Esophagus muscularis mucosa (tissue), 4 donors: ENCODE measurements around the gene DBR1.

Source experiments
- EP300 ChIP-seq: sonication (generic); formaldehyde crosslinking; IDR thresholded peaks from one replicate; pipeline ENCODE4 v1.6.1; 2017; ENCODE audit warnings: antibody characterized with exemption
- POLR2A ChIP-seq: fragments of 450-650 bp; IDR thresholded peaks from one replicate; pipeline ENCODE4 v1.6.1; 2017; ENCODE audit warnings: antibody characterized with exemption, moderate library complexity, mild to moderate bottlenecking, low read depth
- POLR2AphosphoS5 ChIP-seq, 2 donors: sonication (generic); formaldehyde crosslinking; IDR thresholded peaks; one replicate each; pipeline ENCODE4 v1.6.1; 2017; ENCODE audit warnings: antibody characterized with exemption in 2 of 2
- TF ChIP-seq, protein P1 (sequence below), 3 experiments: fragments of 200-600 bp in 2 of 3; fragments of 450-650 bp in 1 of 3; sonication (generic) in 2 of 3; IDR thresholded peaks; one replicate each; pipeline ENCODE4 v1.5.1; 2017 to 2019; ENCODE audit warnings: antibody characterized with exemption in 3 of 3, mild to moderate bottlenecking in 2 of 3, moderate library complexity in 1 of 3

DNA sequence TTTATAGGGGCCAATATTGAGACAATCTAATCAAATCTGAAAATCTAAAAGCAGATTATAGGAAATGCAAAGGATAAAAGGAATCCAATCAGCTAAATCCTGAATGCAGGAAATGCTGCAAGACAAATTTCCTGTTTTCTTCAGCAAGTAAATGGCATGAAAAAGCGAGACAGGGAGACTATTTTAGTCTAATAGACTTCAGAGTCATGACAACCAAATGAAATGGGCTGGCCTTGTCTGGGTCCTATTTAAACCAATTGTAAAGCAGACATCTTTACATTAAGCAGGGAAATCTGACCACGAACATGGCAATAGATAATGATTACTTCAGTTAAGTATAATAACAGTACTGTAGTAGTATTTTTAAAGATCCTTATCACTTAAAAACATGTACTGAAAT, 2.1 kb downstream of the DBR1 start:
- TF ChIP-seq POLR2A, result no peak
- TF ChIP-seq, protein P1, sequence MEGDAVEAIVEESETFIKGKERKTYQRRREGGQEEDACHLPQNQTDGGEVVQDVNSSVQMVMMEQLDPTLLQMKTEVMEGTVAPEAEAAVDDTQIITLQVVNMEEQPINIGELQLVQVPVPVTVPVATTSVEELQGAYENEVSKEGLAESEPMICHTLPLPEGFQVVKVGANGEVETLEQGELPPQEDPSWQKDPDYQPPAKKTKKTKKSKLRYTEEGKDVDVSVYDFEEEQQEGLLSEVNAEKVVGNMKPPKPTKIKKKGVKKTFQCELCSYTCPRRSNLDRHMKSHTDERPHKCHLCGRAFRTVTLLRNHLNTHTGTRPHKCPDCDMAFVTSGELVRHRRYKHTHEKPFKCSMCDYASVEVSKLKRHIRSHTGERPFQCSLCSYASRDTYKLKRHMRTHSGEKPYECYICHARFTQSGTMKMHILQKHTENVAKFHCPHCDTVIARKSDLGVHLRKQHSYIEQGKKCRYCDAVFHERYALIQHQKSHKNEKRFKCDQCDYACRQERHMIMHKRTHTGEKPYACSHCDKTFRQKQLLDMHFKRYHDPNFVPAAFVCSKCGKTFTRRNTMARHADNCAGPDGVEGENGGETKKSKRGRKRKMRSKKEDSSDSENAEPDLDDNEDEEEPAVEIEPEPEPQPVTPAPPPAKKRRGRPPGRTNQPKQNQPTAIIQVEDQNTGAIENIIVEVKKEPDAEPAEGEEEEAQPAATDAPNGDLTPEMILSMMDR (IDR thresholded peaks at IDR 0.05), result no peak
- TF ChIP-seq POLR2AphosphoS5 (IDR thresholded peaks at IDR 0.05), result no peak
- no peak for TF ChIP-seq EP300
